LNCaP clone FGC (cell line): ENCODE data around the gene OAS2.

ENCODE experiments used
- DNase-seq: peaks from one replicate; pipeline ENCODE4 v3.0.0-alpha.2; 2011; ENCODE audit warnings: low read depth
- H3K4me3 ChIP-seq: 2 replicates; pipeline ENCODE4 v1.5.1; 2011; ENCODE audit warnings: mild to moderate bottlenecking, low read depth, low read length, control low read depth
- TF ChIP-seq, protein P1 (sequence below): IDR thresholded peaks from 2 replicates; pipeline ENCODE4 v1.5.1; 2012; ENCODE audit warnings: mild to moderate bottlenecking; ENCODE audit not compliant: control insufficient read depth, insufficient read depth; ENCODE audit errors: extremely low read depth

The OAS2 gene

GRCh38 chr12:113014565-113014964 lies 36.2 kb downstream of the OAS2 start:
- TF ChIP-seq, protein P1, sequence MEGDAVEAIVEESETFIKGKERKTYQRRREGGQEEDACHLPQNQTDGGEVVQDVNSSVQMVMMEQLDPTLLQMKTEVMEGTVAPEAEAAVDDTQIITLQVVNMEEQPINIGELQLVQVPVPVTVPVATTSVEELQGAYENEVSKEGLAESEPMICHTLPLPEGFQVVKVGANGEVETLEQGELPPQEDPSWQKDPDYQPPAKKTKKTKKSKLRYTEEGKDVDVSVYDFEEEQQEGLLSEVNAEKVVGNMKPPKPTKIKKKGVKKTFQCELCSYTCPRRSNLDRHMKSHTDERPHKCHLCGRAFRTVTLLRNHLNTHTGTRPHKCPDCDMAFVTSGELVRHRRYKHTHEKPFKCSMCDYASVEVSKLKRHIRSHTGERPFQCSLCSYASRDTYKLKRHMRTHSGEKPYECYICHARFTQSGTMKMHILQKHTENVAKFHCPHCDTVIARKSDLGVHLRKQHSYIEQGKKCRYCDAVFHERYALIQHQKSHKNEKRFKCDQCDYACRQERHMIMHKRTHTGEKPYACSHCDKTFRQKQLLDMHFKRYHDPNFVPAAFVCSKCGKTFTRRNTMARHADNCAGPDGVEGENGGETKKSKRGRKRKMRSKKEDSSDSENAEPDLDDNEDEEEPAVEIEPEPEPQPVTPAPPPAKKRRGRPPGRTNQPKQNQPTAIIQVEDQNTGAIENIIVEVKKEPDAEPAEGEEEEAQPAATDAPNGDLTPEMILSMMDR: no peak
- no peak for DNase-seq
- H3K4me3 ChIP-seq: no peak overlapping the region

DNA sequence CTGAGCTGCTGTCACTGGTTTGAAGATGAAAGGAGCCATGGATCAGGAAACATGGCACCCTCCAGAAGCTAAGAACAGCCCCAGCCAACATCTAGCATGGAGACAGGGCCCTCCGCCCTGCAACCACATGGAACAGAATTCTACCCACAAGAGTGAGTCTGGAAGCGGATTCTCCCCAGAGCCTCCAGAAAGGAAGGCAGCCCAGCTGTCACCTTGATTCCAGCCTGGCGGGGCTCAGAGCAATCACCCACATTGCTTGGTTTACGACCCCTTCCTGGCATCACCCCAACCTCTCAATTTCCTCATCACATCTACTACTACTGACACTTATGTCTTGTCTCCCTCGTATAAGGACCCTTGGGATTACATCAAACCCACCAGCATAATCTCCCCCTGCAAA lies 38.5 kb downstream of the OAS2 start:
- TF ChIP-seq, protein P1: no peak
- H3K4me3 ChIP-seq: no peak overlapping the region
- no peak for DNase-seq

DNA sequence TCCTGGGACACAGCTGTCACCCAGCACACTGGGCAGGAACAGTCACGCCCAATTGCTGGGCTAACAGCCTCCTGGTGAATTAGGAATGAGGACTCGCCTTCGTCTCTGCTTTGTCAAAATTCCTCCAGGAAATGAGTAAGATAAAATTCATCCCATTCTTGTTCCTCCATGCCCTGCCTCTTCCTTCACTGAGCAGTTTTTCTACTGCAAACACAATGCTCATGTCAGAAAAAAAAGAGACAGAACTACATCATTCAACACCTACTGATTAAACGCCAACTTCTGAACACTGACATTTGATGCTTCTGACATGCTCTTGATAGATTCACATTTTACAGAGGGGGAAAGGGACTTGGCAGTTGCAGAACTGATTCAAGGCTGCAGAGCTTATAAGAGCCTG lies 40.7 kb downstream of the OAS2 start:
- TF ChIP-seq, protein P1: no peak
- no peak for DNase-seq
- H3K4me3 ChIP-seq: no peak overlapping the region

DNA sequence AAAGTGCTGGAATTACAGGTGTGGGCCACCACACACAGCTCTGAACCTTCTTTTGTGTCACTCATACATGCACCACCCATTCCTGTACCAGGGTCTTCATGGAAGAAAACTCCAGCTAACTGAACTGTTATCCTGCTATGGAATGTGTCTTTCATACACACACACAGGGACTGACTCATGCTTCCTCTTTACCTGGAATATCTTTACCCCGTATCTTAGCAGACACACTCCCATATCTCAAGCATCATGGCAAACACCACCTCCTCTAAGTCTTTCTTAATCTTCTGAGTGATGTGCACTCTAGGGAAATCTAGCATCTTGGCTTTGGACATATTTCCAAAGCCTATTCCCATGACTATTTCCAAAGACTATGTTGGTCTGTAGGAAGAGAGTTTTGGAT lies 43.2 kb downstream of the OAS2 start:
- no peak for DNase-seq
- no peak overlapping the region for H3K4me3 ChIP-seq
- TF ChIP-seq, protein P1: no peak

GRCh38 chr12:113022563-113023297 lies 44.4 kb downstream of the OAS2 start:
- DNase-seq: no peak
- no peak overlapping the region for H3K4me3 ChIP-seq
- TF ChIP-seq, protein P1: no peak

DNA sequence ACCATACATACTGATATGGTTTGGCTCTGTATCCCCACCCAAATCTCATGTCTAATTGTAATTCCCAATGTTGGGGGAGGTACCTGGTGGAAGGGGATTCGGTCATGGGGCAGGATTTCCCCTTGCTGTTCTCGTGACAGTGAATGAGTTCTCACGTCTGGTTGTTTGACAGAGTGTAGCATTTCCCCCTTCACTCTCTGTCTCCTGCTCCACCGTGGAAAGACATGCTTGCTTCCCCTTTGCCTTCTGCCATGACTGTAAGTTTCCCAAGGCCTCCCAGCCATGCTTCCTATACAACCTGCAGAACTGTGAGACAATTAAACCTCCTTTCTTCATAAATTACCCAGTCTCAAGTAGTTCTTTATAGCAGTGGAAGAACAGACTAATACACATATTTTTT lies 49.4 kb downstream of the OAS2 start:
- no peak for DNase-seq
- TF ChIP-seq, protein P1: no peak
- no peak overlapping the region for H3K4me3 ChIP-seq

GRCh38 chr12:113030875-113031525 lies 52.7 kb downstream of the OAS2 start:
- TF ChIP-seq, protein P1: peak; percentile 71
- DNase-seq: peak; percentile 7

More at GRCh38 chr12:113030875-113031525, 52.7 kb downstream of the OAS2 start:
- no peak overlapping the region for H3K4me3 ChIP-seq
